PC-3 (cell line): Measurements from ENCODE around the gene JAM2. TPM values are rescaled to one million over a fixed set of nuclear protein-coding genes. Genes with fewer than 3 reads are reported as not detected.
"Not testable (repeated sequence)": the region's sequence is repeated elsewhere in the genome, so short reads cannot be mapped to it uniquely, and the experiment has no call there.

Experiments used
- ATAC-seq: fragments of 200-7000 bp; cut with Tn5 transposase; 2 replicates; pipeline ENCODE4 v1.9.1; 2020; ENCODE audit warnings: mild to moderate bottlenecking, moderate library complexity
- BruUV-seq: library from RNA; stranded (reverse); fragments of 400-500 nt; replicated peaks from 2 replicates; lab custom pipeline; 2021; lab: Mats Ljungman, UMichigan
- CTCF ChIA-PET: fragments of 300-600 bp; sonication (Branson Sonifier 250); formaldehyde crosslinking; loops from one replicate; lab custom pipeline; 2022; ENCODE audit warnings: antibody characterized with exemption; lab: Charles Lee
- POLR2A ChIA-PET: fragments of 300-600 bp; sonication (Branson Sonifier 250); formaldehyde crosslinking; loops from one replicate; lab custom pipeline; 2022; ENCODE audit warnings: antibody characterized with exemption; ENCODE audit not compliant: unreplicated experiment; lab: Charles Lee
- DNase-seq: peaks from one replicate; pipeline ENCODE4 v3.0.0-alpha.2; 2015
- H2AFZ ChIP-seq: fragments of 300-600 bp; sonication (generic); 2 replicates; pipeline ENCODE4 v1.6.0; 2016; ENCODE audit warnings: antibody characterized with exemption, low read length
- H3F3A ChIP-seq: fragments of 300-600 bp; sonication (generic); one replicate; pipeline ENCODE4 v1.6.0; 2017; ENCODE audit warnings: antibody characterized with exemption, low read length, control low read depth, mild to moderate bottlenecking; ENCODE audit not compliant: unreplicated experiment
- H3K27ac ChIP-seq: fragments of 300-600 bp; sonication (generic); 2 replicates; pipeline ENCODE4 v1.5.1; 2016; ENCODE audit warnings: mild to moderate bottlenecking, low read length
- H3K27me3 ChIP-seq: fragments of 300-600 bp; sonication (generic); 2 replicates; pipeline ENCODE4 v1.6.1; 2016; ENCODE audit warnings: low read length, mixed read lengths
- H3K36me3 ChIP-seq: fragments of 300-600 bp; sonication (generic); 2 replicates; pipeline ENCODE4 v1.6.1; 2016; ENCODE audit warnings: low read depth, mixed run types, low read length, mixed read lengths
- H3K4me1 ChIP-seq: fragments of 300-600 bp; sonication (generic); 2 replicates; pipeline ENCODE4 v1.5.1; 2016; ENCODE audit warnings: low read length; ENCODE audit not compliant: insufficient read depth
- H3K4me2 ChIP-seq: fragments of 300-600 bp; sonication (generic); 2 replicates; pipeline ENCODE4 v1.6.0; 2016; ENCODE audit warnings: low read length
- H3K4me3 ChIP-seq: fragments of 300-600 bp; sonication (generic); 2 replicates; pipeline ENCODE4 v1.5.1; 2016; ENCODE audit warnings: mild to moderate bottlenecking, low read length, mixed read lengths
- H3K79me2 ChIP-seq: fragments of 300-600 bp; sonication (generic); 2 replicates; pipeline ENCODE4 v1.6.1; 2017; ENCODE audit warnings: low read length, mixed read lengths
- H3K9ac ChIP-seq: fragments of 300-600 bp; sonication (generic); 2 replicates; pipeline ENCODE4 v1.6.0; 2016; ENCODE audit warnings: mild to moderate bottlenecking, low read length
- H3K9me2 ChIP-seq: fragments of 300-600 bp; sonication (generic); replicated peaks from 2 replicates; pipeline ENCODE4 v1.6.1; 2016; ENCODE audit warnings: mixed run types, low read length, mixed read lengths
- H3K9me3 ChIP-seq: fragments of 300-600 bp; sonication (generic); 2 replicates; pipeline ENCODE4 v1.6.1; 2016; ENCODE audit warnings: low read length, mixed read lengths
- H4K20me1 ChIP-seq: fragments of 300-600 bp; sonication (generic); 2 replicates; pipeline ENCODE4 v1.6.1; 2016; ENCODE audit warnings: low read length, mixed read lengths
- CTCF ChIP-seq: fragments of 300-600 bp; sonication (generic); conservative IDR thresholded peaks from 2 replicates; pipeline ENCODE4 v1.5.1; 2017; ENCODE audit warnings: antibody characterized with exemption, low read depth, mild to moderate bottlenecking, low read length
- EZH2 ChIP-seq: fragments of 300-600 bp; sonication (generic); IDR thresholded peaks from one replicate; pipeline ENCODE4 v1.6.1; 2017; ENCODE audit warnings: antibody characterized with exemption, mild to moderate bottlenecking, low read length; ENCODE audit not compliant: unreplicated experiment
- EZH2phosphoT487 ChIP-seq: fragments of 300-600 bp; sonication (generic); IDR thresholded peaks from 2 replicates; pipeline ENCODE4 v1.6.1; 2018; ENCODE audit warnings: mild to moderate bottlenecking, antibody characterized with exemption, low read length, borderline replicate concordance
- intact Hi-C: fragments of 100-400 bp; cut with micrococcal nuclease; formaldehyde crosslinking; loops from 2 replicates; pipeline ENCODE4 v1.9.0; 2023
- total RNA-seq: library from RNA; depleted of rRNA; stranded (reverse); fragments of >200 nt; gene quantifications from 2 replicates; pipeline ENCODE4 v1.2.3, GENCODE V29; 2014

The JAM2 gene
- total RNA-seq, 1 experiment from 2014 or later, result not detected

- Histone ChIP-seq H3K9me2 (no peaks in the 10 kb centered on the region), H3K4me3 (no peak overlapping the region), H3F3A (no peaks in the 10 kb centered on the region), H3K27me3 (no peaks in the 10 kb centered on the region), H3K4me2 (no peak overlapping the region), H3K79me2 (no peaks in the 10 kb centered on the region), H2AFZ (no peak overlapping the region), H3K9me3 (no peaks in the 10 kb centered on the region), H3K9ac (no peak overlapping the region), H3K27ac (no peak overlapping the region), H3K36me3 (no peaks in the 10 kb centered on the region), H4K20me1 (no peaks in the 10 kb centered on the region), H3K4me1 (no peaks in the 10 kb centered on the region)
- intact Hi-C loops, result no loop called here
- no peak for TF ChIP-seq EZH2
- ATAC-seq, result no peak
- no TSS peak for BruUV-seq
- no peak for DNase-seq
- ChIA-PET CTCF (no interaction called here), POLR2A (no interaction called here)
Measured at GRCh38 chr21:25691976-25692375, 52.9 kb downstream of the JAM2 start.

GRCh38 chr21:25695461-25695860, 56.4 kb downstream of the JAM2 start:
- intact Hi-C loops, POLR2A ChIA-PET, H3K79me2 ChIP-seq, H3K9me2 ChIP-seq, H2AFZ ChIP-seq, DNase-seq, H4K20me1 ChIP-seq, H3F3A ChIP-seq, H3K9me3 ChIP-seq, BruUV-seq, H3K27me3 ChIP-seq, H3K27ac ChIP-seq, H3K4me3 ChIP-seq, H3K4me2 ChIP-seq, H3K36me3 ChIP-seq, H3K9ac ChIP-seq, CTCF ChIA-PET, ATAC-seq: not testable (repeated sequence)
- peaks cover 14% of the 10 kb centered on the region for H3K4me1 ChIP-seq

DNA sequence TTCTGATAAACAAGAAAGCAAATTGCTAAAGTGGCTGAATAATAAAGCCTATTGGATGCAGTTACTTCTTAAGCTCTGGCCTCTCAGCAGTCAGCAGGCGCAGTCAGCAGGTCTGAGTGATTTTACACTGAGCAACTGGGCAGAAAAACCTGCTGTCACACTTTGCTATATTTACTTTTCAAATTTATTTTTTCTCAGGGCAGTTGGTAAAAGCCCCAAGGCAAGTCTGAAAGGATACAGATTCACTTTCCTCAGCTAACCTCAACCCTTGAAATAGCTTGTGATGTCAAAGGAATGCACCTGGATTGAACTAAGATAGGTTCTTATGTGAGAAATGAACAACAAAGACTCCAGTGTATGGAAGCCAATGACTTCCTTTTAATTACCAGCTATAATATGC, 61.7 kb downstream of the JAM2 start:
- H3K9me2 ChIP-seq, result no peaks in the 10 kb centered on the region
- H3K9ac ChIP-seq, result no peak overlapping the region
- no peaks in the 10 kb centered on the region for H3K27me3 ChIP-seq
- peak overlapping the region; percentile 3 for H2AFZ ChIP-seq
- peak overlapping the region; percentile 76 for H3K27ac ChIP-seq
- intact Hi-C loops, result loop anchor here (2.0 to 5.0 kb wide), 2 partner anchors 92 to 278 kb away; no protein-coding TSS in a partner anchor
- peak overlapping the region; percentile 67 for H3K4me2 ChIP-seq
- ChIA-PET POLR2A (interaction anchor here (0.7 kb wide), 1 partner anchor 959 kb away, joined by 5 read pairs; no protein-coding TSS in a partner anchor), CTCF (no interaction called here)
- H3K4me3 ChIP-seq, result no peak overlapping the region
- no peaks in the 10 kb centered on the region for H3K9me3 ChIP-seq
- H3K36me3 ChIP-seq, result no peaks in the 10 kb centered on the region
- no peak for TF ChIP-seq CTCF
- no peak for TF ChIP-seq EZH2
- peaks cover 28% of the 10 kb centered on the region for H3K4me1 ChIP-seq
- no TSS peak for BruUV-seq
- ATAC-seq (peak; percentile 60), DNase-seq (peak; percentile 82)
- no peaks in the 10 kb centered on the region for H3K79me2 ChIP-seq
- peaks cover 4% of the 10 kb centered on the region for H3F3A ChIP-seq
- H4K20me1 ChIP-seq, result no peaks in the 10 kb centered on the region

DNA sequence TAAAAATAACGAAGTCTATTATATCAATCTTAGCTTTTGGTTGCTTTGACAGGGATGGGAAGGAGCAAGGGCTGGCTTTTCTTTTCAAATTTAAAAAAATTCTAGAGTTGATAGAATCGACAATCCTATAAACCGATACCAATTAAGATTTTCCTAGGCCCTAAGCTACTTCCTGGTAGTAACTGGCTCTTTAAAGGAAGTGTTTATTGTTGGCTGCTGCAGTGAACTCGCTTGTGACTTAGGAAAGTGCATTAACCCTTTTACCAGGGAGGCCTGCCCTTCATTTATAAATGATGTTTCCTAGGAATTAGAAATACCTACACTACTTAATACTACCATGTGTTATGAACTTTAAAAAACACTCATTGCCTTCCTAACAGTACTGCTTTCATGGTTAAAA, 62.5 kb downstream of the JAM2 start:
- no peak overlapping the region; the same call in 1 of the 2 replicates for H3K4me2 ChIP-seq
- POLR2A ChIA-PET, result no interaction called here
- H3K27me3 ChIP-seq, result no peaks in the 10 kb centered on the region
- ATAC-seq (no peak), DNase-seq (no peak)
- no peaks in the 10 kb centered on the region for H3K79me2 ChIP-seq
- H3K9me3 ChIP-seq, result no peaks in the 10 kb centered on the region
- H3K9ac ChIP-seq, result no peak overlapping the region
- H3K27ac ChIP-seq, result peak overlapping the region; percentile 76
- intact Hi-C loops, result loop anchor here (2.0 to 5.0 kb wide), 2 partner anchors 93 to 279 kb away; no protein-coding TSS in a partner anchor
- H3K9me2 ChIP-seq, result no peaks in the 10 kb centered on the region
- CTCF ChIA-PET, result no interaction called here
- peaks cover 28% of the 10 kb centered on the region for H3K4me1 ChIP-seq
- H2AFZ ChIP-seq, result no peak overlapping the region
- no peaks in the 10 kb centered on the region for H4K20me1 ChIP-seq
- TF ChIP-seq EZH2, result no peak
- TF ChIP-seq CTCF, result no peak
- TF ChIP-seq EZH2phosphoT487, result no peak
- no peaks in the 10 kb centered on the region for H3K36me3 ChIP-seq
- BruUV-seq, result no TSS peak
- peaks cover 4% of the 10 kb centered on the region for H3F3A ChIP-seq
- no peak overlapping the region for H3K4me3 ChIP-seq
